H1 (cell line): Measurements from ENCODE around the gene C2CD5.

Source experiments
- ASH2L ChIP-seq: fragments of 200-600, 300-600 bp; sonication (generic); IDR thresholded peaks from one replicate; pipeline ENCODE4 v1.7.1; 2017; ENCODE audit warnings: low read length
- BRCA1 ChIP-seq: IDR thresholded peaks from 2 replicates; pipeline ENCODE4 v1.6.1; 2012; ENCODE audit warnings: low read depth, low read length, improper control_type of control experiment
- CEBPB ChIP-seq: IDR thresholded peaks from 2 replicates; pipeline ENCODE4 v1.6.1; 2012; ENCODE audit warnings: low read depth, low read length
- CHD1 ChIP-seq: IDR thresholded peaks from 2 replicates; pipeline ENCODE4 v1.6.1; 2012; ENCODE audit warnings: low read depth, low read length, improper control_type of control experiment
- CHD2 ChIP-seq: IDR thresholded peaks from 2 replicates; pipeline ENCODE4 v1.6.1; 2012; ENCODE audit warnings: low read length, improper control_type of control experiment
- MAFK ChIP-seq: IDR thresholded peaks from 2 replicates; pipeline ENCODE4 v1.6.1; 2012; ENCODE audit warnings: low read depth, mild to moderate bottlenecking, improper control_type of control experiment, low read length
- RAD21 ChIP-seq, 2 experiments: IDR thresholded peaks in 1 of 2; conservative IDR thresholded peaks in 1 of 2; 2 replicates each; pipeline ENCODE4 v1.6.1; 2011; ENCODE audit warnings: low read depth in 2 of 2, low read length in 2 of 2, improper control_type of control experiment in 1 of 2, inconsistent platforms in 1 of 2, mild to moderate bottlenecking in 1 of 2, moderate library complexity in 1 of 2
- SIRT6 ChIP-seq: IDR thresholded peaks from one replicate; pipeline ENCODE4 v1.7.1; 2012; ENCODE audit warnings: low read length, inconsistent platforms
- SRF ChIP-seq: IDR thresholded peaks from 2 replicates; pipeline ENCODE4 v1.6.1; 2011; ENCODE audit warnings: mild to moderate bottlenecking, low read depth, low read length, moderate library complexity
- TEAD4 ChIP-seq: IDR thresholded peaks from 2 replicates; pipeline ENCODE4 v1.6.1; 2012; ENCODE audit warnings: low read depth, low read length, inconsistent platforms, mixed read lengths
- USF2 ChIP-seq: IDR thresholded peaks from 2 replicates; pipeline ENCODE4 v1.6.1; 2011; ENCODE audit warnings: low read length, improper control_type of control experiment
- TF ChIP-seq, protein P1 (sequence below), 3 experiments: IDR thresholded peaks; 1 replicate in 2 of 3; 2 replicates in 1 of 3; pipeline versions ENCODE4 v1.5.1 to v1.6.1; 2011; ENCODE audit warnings: low read length in 3 of 3, mild to moderate bottlenecking in 3 of 3, inconsistent platforms in 2 of 3, low read depth in 1 of 3, moderate library complexity in 1 of 3; ENCODE audit not compliant: insufficient read depth in 1 of 3; ENCODE audit errors: control extremely low read depth in 1 of 3

DNA sequence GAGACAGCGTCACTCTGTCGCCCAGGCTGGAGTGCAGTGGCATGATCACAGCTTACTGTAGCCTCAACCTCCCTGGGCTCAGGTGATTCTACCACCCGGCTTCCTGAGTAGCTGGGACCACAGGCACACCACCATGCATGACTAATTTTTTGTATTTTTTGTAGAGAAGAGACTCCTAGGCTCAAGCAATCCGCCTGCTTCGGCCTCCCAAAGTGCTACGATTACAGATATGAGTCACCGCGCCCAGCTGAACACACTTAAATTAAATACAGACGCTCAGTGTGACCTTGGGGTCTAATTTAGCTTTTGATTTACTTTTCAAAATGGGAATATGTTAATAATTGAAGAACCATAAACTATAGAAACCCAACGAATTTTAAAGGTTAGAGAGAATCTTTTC, 77.2 kb downstream of the C2CD5 start:
- TF ChIP-seq SIRT6 (no peak), SRF (no peak), CHD2 (no peak), MAFK (no peak), BRCA1 (no peak), CHD1 (no peak), CEBPB (no peak), TEAD4 (no peak), USF2 (no peak), ASH2L (no peak), RAD21 (IDR thresholded peaks at IDR 0.05 in 1 of 2, conservative IDR thresholded peaks at IDR 0.05 in 1 of 2; ENCODE audit: low read depth in 2 of 2, low read length in 2 of 2) (no peak)
- TF ChIP-seq, protein P1, sequence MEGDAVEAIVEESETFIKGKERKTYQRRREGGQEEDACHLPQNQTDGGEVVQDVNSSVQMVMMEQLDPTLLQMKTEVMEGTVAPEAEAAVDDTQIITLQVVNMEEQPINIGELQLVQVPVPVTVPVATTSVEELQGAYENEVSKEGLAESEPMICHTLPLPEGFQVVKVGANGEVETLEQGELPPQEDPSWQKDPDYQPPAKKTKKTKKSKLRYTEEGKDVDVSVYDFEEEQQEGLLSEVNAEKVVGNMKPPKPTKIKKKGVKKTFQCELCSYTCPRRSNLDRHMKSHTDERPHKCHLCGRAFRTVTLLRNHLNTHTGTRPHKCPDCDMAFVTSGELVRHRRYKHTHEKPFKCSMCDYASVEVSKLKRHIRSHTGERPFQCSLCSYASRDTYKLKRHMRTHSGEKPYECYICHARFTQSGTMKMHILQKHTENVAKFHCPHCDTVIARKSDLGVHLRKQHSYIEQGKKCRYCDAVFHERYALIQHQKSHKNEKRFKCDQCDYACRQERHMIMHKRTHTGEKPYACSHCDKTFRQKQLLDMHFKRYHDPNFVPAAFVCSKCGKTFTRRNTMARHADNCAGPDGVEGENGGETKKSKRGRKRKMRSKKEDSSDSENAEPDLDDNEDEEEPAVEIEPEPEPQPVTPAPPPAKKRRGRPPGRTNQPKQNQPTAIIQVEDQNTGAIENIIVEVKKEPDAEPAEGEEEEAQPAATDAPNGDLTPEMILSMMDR (IDR thresholded peaks at IDR 0.05; ENCODE audit: control extremely low read depth in 1 of 3, insufficient read depth in 1 of 3, low read depth in 1 of 3, low read length in 3 of 3), result no peak
